Liver (tissue), 9 donors: ENCODE results near the gene CEP85L. TPM values are rescaled to one million over a fixed set of nuclear protein-coding genes. Genes with fewer than 3 reads are reported as not detected.

Source experiments
- DNase-seq: peaks from one replicate; pipeline ENCODE4 v3.0.0-alpha.2; 2017; ENCODE audit warnings: low spot score
- H3K27ac ChIP-seq, 2 donors: one replicate each; pipeline ENCODE4 v1.7.0; 2013; ENCODE audit warnings: inconsistent platforms in 2 of 2, low read length in 2 of 2, control low read depth in 1 of 2, low read depth in 1 of 2, mild to moderate bottlenecking in 1 of 2
- H3K27me3 ChIP-seq, 4 donors: one replicate each; pipeline versions ENCODE4 v1.6.1 to v1.7.0; 2013; ENCODE audit warnings: low read length in 3 of 4, inconsistent platforms in 1 of 4, mild to moderate bottlenecking in 1 of 4, moderate library complexity in 1 of 4; ENCODE audit not compliant: control insufficient read depth in 4 of 4, insufficient read depth in 4 of 4
- H3K36me3 ChIP-seq, 4 donors: one replicate each; pipeline versions ENCODE4 v1.6.1 to v1.7.0; 2013; ENCODE audit warnings: low read length in 3 of 4, mild to moderate bottlenecking in 3 of 4, low read depth in 1 of 4, moderate library complexity in 1 of 4; ENCODE audit not compliant: control insufficient read depth in 4 of 4, insufficient read depth in 3 of 4
- H3K4me1 ChIP-seq, 4 donors: one replicate each; pipeline versions ENCODE4 v1.6.1 to v1.7.0; 2013; ENCODE audit warnings: low read length in 3 of 4, mild to moderate bottlenecking in 3 of 4, moderate library complexity in 1 of 4; ENCODE audit not compliant: control insufficient read depth in 4 of 4, insufficient read depth in 4 of 4
- H3K4me3 ChIP-seq, 3 donors: one replicate each; pipeline versions ENCODE4 v1.6.1 to v1.7.0; 2013; ENCODE audit warnings: low read length in 3 of 3, control low read depth in 1 of 3, low read depth in 1 of 3, mild to moderate bottlenecking in 1 of 3
- H3K9ac ChIP-seq, 2 donors: one replicate each; pipeline ENCODE4 v1.7.0; 2013; ENCODE audit warnings: low read length in 2 of 2, mild to moderate bottlenecking in 2 of 2, moderate library complexity in 2 of 2, control low read depth in 1 of 2, low read depth in 1 of 2
- H3K9me3 ChIP-seq, 4 donors: one replicate each; pipeline versions ENCODE4 v1.6.1 to v1.7.0; 2013; ENCODE audit warnings: low read length in 3 of 4; ENCODE audit not compliant: control insufficient read depth in 4 of 4
- EGR1 ChIP-seq, 2 donors: IDR thresholded peaks; 2 replicates each; pipeline ENCODE4 v1.6.1; 2016 to 2018; ENCODE audit warnings: antibody characterized with exemption in 2 of 2, low read depth in 2 of 2
- FOXA1 ChIP-seq: IDR thresholded peaks from 2 replicates; pipeline ENCODE4 v1.6.1; 2016; ENCODE audit warnings: antibody characterized with exemption
- FOXA2 ChIP-seq: IDR thresholded peaks from 2 replicates; pipeline ENCODE4 v1.6.1; 2016; ENCODE audit warnings: antibody characterized with exemption
- GABPA ChIP-seq, 2 donors: IDR thresholded peaks in 1 of 2; conservative IDR thresholded peaks in 1 of 2; 2 replicates each; pipeline ENCODE4 v1.6.1; 2016; ENCODE audit warnings: antibody characterized with exemption in 2 of 2, mild to moderate bottlenecking in 1 of 2, moderate library complexity in 1 of 2
- HNF4A ChIP-seq, 2 donors: conservative IDR thresholded peaks; 2 replicates each; pipeline ENCODE4 v1.6.1; 2016; ENCODE audit warnings: antibody characterized with exemption in 2 of 2, mild to moderate bottlenecking in 2 of 2
- HNF4G ChIP-seq: IDR thresholded peaks from 2 replicates; pipeline ENCODE4 v1.6.1; 2016; ENCODE audit warnings: antibody characterized with exemption
- JUND ChIP-seq, 2 donors: IDR thresholded peaks; 2 replicates each; pipeline ENCODE4 v1.6.1; 2016; ENCODE audit warnings: antibody characterized with exemption in 2 of 2
- MAX ChIP-seq: IDR thresholded peaks from 2 replicates; pipeline ENCODE4 v1.6.1; 2016; ENCODE audit warnings: antibody characterized with exemption
- NR2F2 ChIP-seq: IDR thresholded peaks from 2 replicates; pipeline ENCODE4 v1.6.1; 2016; ENCODE audit warnings: antibody characterized with exemption
- RAD21 ChIP-seq, 2 donors: IDR thresholded peaks; 2 replicates each; pipeline ENCODE4 v1.6.1; 2016; ENCODE audit warnings: antibody characterized with exemption in 2 of 2, mild to moderate bottlenecking in 2 of 2
- REST ChIP-seq: IDR thresholded peaks from 2 replicates; pipeline ENCODE4 v1.6.1; 2016; ENCODE audit warnings: antibody characterized with exemption, mild to moderate bottlenecking
- RXRA ChIP-seq, 2 donors: IDR thresholded peaks; 2 replicates each; pipeline ENCODE4 v1.6.1; 2017 to 2018; ENCODE audit warnings: antibody characterized with exemption in 2 of 2, mild to moderate bottlenecking in 1 of 2
- SP1 ChIP-seq: IDR thresholded peaks from 2 replicates; pipeline ENCODE4 v1.6.1; 2018; ENCODE audit warnings: antibody characterized with exemption, mild to moderate bottlenecking
- TAF1 ChIP-seq: conservative IDR thresholded peaks from 2 replicates; pipeline ENCODE4 v1.6.1; 2016; ENCODE audit warnings: antibody characterized with exemption, mild to moderate bottlenecking
- YY1 ChIP-seq: IDR thresholded peaks from 2 replicates; pipeline ENCODE4 v1.6.1; 2016; ENCODE audit warnings: antibody characterized with exemption, mild to moderate bottlenecking
- ZBTB33 ChIP-seq: IDR thresholded peaks from 2 replicates; pipeline ENCODE4 v1.6.1; 2016; ENCODE audit warnings: antibody characterized with exemption
- WGBS: extraction: QIAGEN DNeasy Blood & Tissue Kit; methylation state at CpG from one replicate; pipeline ENCODE4 v1.1.7; 2013; 5-methylcytosine and 5-hydroxymethylcytosine counted together
- polyA plus RNA-seq, 2 donors: library from polyadenylated mRNA; stranded (reverse) in 1 of 2; unstranded in 1 of 2; fragments of 200-250 nt in 1 of 2; fragments of >200 nt in 1 of 2; fragmentation: Nextera tagmentation in 1 of 2; extraction: Ambion mirVana in 1 of 2; gene quantifications; one replicate each; pipeline versions ENCODE4 v1.2.1 to v1.2.3, GENCODE V29; 2013 to 2015
- total RNA-seq, 2 donors: library from RNA; depleted of rRNA; stranded (reverse); fragments of >200 nt; gene quantifications; one replicate each; pipeline ENCODE4 v1.2.3, GENCODE V29; 2014
- TF ChIP-seq, protein P1 (sequence below): fragments of 150-350 bp; IDR thresholded peaks from 2 replicates; pipeline ENCODE4 v1.5.1; 2017; ENCODE audit warnings: improper control_type of control experiment, low read depth, low read length; ENCODE audit not compliant: missing input control
- TF ChIP-seq, protein P2 (sequence below): IDR thresholded peaks from 2 replicates; pipeline ENCODE4 v1.6.1; 2016; ENCODE audit warnings: antibody characterized with exemption
- donor health status: healthy.
- donor health status: healthy.
- donor health status: healthy.
- donor health status: healthy.
- donor health status: healthy.

Gene CEP85L
- total and polyA plus RNA-seq, 4 donors = 0.40 to 6.4 (median 2.3) TPM

DNA sequence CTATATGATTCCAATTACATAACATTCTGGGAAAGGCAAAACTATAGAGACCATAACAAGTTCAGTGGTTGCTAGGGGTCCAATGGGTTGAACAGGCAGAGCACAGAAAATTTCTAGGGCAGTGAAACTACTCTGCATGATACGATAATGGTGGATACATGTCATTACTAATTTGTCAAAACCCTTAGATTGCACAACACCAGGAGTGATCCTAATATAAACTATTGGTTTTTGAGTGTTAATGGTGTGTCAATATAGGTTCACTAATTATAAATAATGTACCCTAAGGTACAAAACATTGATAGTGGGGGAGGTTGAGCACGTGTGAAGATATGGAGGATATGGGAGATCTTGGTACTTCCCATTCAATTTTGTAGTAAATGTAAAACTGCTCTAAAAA is 145.7 kb downstream of the CEP85L start:
- Histone ChIP-seq H3K4me3 (no peak overlapping the region), H3K27me3 (no peaks in the 10 kb centered on the region), H3K27ac (no peak overlapping the region), H3K9ac (no peak overlapping the region), H3K4me1 (no peaks in the 10 kb centered on the region), H3K9me3 (no peaks in the 10 kb centered on the region), H3K36me3 (peaks cover 0 to 3% (median 2%) of the 10 kb centered on the region in 4 donors)
- WGBS = 96% methylated on average over 2 of the region's 2 CpGs
- DNase-seq = no peak
- TF ChIP-seq GABPA (IDR thresholded peaks at IDR 0.05 in 1 of 2, conservative IDR thresholded peaks at IDR 0.05 in 1 of 2) = no peak
- no peak for TF ChIP-seq EGR1 (IDR thresholded peaks at IDR 0.05; ENCODE audit: low read depth in 2 of 2)
- TF ChIP-seq, protein P1, sequence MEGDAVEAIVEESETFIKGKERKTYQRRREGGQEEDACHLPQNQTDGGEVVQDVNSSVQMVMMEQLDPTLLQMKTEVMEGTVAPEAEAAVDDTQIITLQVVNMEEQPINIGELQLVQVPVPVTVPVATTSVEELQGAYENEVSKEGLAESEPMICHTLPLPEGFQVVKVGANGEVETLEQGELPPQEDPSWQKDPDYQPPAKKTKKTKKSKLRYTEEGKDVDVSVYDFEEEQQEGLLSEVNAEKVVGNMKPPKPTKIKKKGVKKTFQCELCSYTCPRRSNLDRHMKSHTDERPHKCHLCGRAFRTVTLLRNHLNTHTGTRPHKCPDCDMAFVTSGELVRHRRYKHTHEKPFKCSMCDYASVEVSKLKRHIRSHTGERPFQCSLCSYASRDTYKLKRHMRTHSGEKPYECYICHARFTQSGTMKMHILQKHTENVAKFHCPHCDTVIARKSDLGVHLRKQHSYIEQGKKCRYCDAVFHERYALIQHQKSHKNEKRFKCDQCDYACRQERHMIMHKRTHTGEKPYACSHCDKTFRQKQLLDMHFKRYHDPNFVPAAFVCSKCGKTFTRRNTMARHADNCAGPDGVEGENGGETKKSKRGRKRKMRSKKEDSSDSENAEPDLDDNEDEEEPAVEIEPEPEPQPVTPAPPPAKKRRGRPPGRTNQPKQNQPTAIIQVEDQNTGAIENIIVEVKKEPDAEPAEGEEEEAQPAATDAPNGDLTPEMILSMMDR = no peak
- no peak for TF ChIP-seq SP1
- TF ChIP-seq, protein P2, sequence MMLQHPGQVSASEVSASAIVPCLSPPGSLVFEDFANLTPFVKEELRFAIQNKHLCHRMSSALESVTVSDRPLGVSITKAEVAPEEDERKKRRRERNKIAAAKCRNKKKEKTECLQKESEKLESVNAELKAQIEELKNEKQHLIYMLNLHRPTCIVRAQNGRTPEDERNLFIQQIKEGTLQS = no peak
- TF ChIP-seq MAX = no peak
- no peak for TF ChIP-seq REST
- TF ChIP-seq JUND (IDR thresholded peaks at IDR 0.05) = no peak
- no peak for TF ChIP-seq RAD21 (IDR thresholded peaks at IDR 0.05)
- no peak for TF ChIP-seq NR2F2
- no peak for TF ChIP-seq FOXA2
- no peak for TF ChIP-seq TAF1
- no peak for TF ChIP-seq RXRA (IDR thresholded peaks at IDR 0.05)
- no peak for TF ChIP-seq ZBTB33

GRCh38 chr6:118504611-118505010 is 146.8 kb downstream of the CEP85L start:
- Histone ChIP-seq H3K9me3 (no peaks in the 10 kb centered on the region), H3K4me1 (no peaks in the 10 kb centered on the region), H3K4me3 (no peak overlapping the region), H3K27ac (no peak overlapping the region), H3K9ac (no peak overlapping the region), H3K27me3 (no peaks in the 10 kb centered on the region), H3K36me3 (peaks cover 0 to 3% (median 2%) of the 10 kb centered on the region in 4 donors)
- TF ChIP-seq HNF4G (no peak), MAX (no peak), FOXA1 (no peak), JUND (IDR thresholded peaks at IDR 0.05) (no peak), HNF4A (conservative IDR thresholded peaks at IDR 0.05) (no peak), RAD21 (IDR thresholded peaks at IDR 0.05) (no peak), YY1 (no peak), SP1 (no peak), TAF1 (no peak), EGR1 (IDR thresholded peaks at IDR 0.05; ENCODE audit: low read depth in 2 of 2) (no peak), REST (no peak), GABPA (IDR thresholded peaks at IDR 0.05 in 1 of 2, conservative IDR thresholded peaks at IDR 0.05 in 1 of 2) (no peak)
- TF ChIP-seq, protein P1 = no peak
- 98% methylated on average over 2 of the region's 2 CpGs for WGBS
- no peak for DNase-seq
